Endothelial cell of umbilical vein (primary cell): ENCODE data around the gene LDLRAD4.

Experiments
- CTCF ChIP-seq, 2 donors: IDR thresholded peaks; 1 replicate in 1 of 2; 2 replicates in 1 of 2; pipeline ENCODE4 v1.5.1; 2011; ENCODE audit warnings: low read length in 2 of 2, mild to moderate bottlenecking in 2 of 2, moderate library complexity in 2 of 2, control low read depth in 1 of 2, inconsistent platforms in 1 of 2, low read depth in 1 of 2; ENCODE audit not compliant: insufficient read depth in 1 of 2; ENCODE audit errors: extremely low read depth in 1 of 2
- EZH2 ChIP-seq: IDR thresholded peaks from 2 replicates; pipeline ENCODE4 v1.6.1; 2012; ENCODE audit warnings: borderline replicate concordance, low read depth, mild to moderate bottlenecking, moderate library complexity, low read length, inconsistent platforms; ENCODE audit not compliant: severe bottlenecking
- GATA2 ChIP-seq: IDR thresholded peaks from 2 replicates; pipeline ENCODE4 v1.7.0; 2011; ENCODE audit warnings: low read depth, mild to moderate bottlenecking, moderate library complexity, mixed read lengths, low read length; ENCODE audit not compliant: insufficient read length, insufficient read depth
- MAX ChIP-seq: IDR thresholded peaks from 2 replicates; pipeline ENCODE4 v1.6.1; 2011; ENCODE audit not compliant: insufficient read depth, insufficient read length
- MYC ChIP-seq: IDR thresholded peaks from one replicate; pipeline ENCODE4 v1.6.1; 2011; ENCODE audit warnings: mild to moderate bottlenecking, low read depth, low read length
- POLR2A ChIP-seq: IDR thresholded peaks from 2 replicates; pipeline ENCODE4 v1.6.1; 2012; ENCODE audit warnings: low read depth, mild to moderate bottlenecking, control low read depth, low read length
- POLR2AphosphoS5 ChIP-seq: IDR thresholded peaks from 2 replicates; pipeline ENCODE4 v1.6.1; 2012; ENCODE audit warnings: low read depth, mild to moderate bottlenecking, control low read depth, low read length, moderate library complexity; ENCODE audit not compliant: insufficient read depth

GRCh38 chr18:13369353-13369752, 150.8 kb downstream of the LDLRAD4 start:
- TF ChIP-seq CTCF (IDR thresholded peaks at IDR 0.05; ENCODE audit: extremely low read depth in 1 of 2, insufficient read depth in 1 of 2, low read depth in 1 of 2, low read length in 2 of 2), result no peak
- no peak for TF ChIP-seq MYC
- TF ChIP-seq POLR2AphosphoS5, result no peak
- TF ChIP-seq EZH2, result no peak
- no peak for TF ChIP-seq MAX
- TF ChIP-seq POLR2A, result no peak
- TF ChIP-seq GATA2, result no peak
